Measurements from ENCODE around the gene ITPR2. TPM values are rescaled to one million over a fixed set of nuclear protein-coding genes. Genes with fewer than 3 reads are reported as not detected.

ITPR2 gene
- total and polyA plus RNA-seq, 2 of the 8 experiments (the other 6 are each of a cell fraction or from before 2014, with no cell fraction given): 4.1 to 48.3 TPM

DNA sequence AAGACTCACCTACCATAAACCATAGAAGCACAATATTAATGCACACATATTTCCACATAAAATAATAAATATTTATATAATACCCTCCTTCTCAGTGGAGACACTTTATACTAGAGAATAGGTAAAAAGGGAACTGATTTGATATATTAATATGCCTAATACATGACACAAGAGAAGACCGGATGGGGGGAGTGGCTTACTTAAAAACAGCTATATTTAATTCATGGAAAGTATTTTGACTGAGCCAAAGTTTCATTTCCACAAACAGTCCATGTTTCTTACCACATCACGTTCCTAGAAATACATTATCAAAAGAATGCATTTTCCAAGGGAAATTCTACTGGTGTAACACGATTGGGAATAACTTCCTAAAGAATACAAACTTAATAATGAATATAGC lies 63.4 kb downstream of the ITPR2 start:
- no peak overlapping the region for H3K9ac ChIP-seq (replicated peaks in 1 of 4; ENCODE audit: extremely low read depth in 1 of 4, low read depth in 3 of 4, low read length in 3 of 4)
- no peaks in the 10 kb centered on the region for H3K4me1 ChIP-seq (replicated peaks in 1 of 4; ENCODE audit: control insufficient read depth in 3 of 4, insufficient read depth in 4 of 4, low read length in 3 of 4)
- H2BK12ac ChIP-seq (ENCODE audit: low read depth, low read length): no peak overlapping the region
- no peak overlapping the region for H3K27ac ChIP-seq (ENCODE audit: low read depth, low read length)
- H3K9me3 ChIP-seq (ENCODE audit: insufficient read depth in 2 of 2, low read depth in 1 of 2, low read length in 1 of 2): no peaks in the 10 kb centered on the region
- H2BK15ac ChIP-seq (ENCODE audit: low read length): no peak overlapping the region
- no peak overlapping the region for H3K4me2 ChIP-seq (ENCODE audit: insufficient read depth in 1 of 2, low read depth in 2 of 2, low read length in 2 of 2)
- CTCF ChIA-PET (ENCODE audit: partially characterized antibody): no interaction called here
- H3K4ac ChIP-seq (replicated peaks; ENCODE audit: insufficient read length, low read depth, low read length): no peak overlapping the region
- H2AK5ac ChIP-seq (ENCODE audit: low read depth, low read length): no peak overlapping the region
- no peak overlapping the region for H3K18ac ChIP-seq (ENCODE audit: extremely low read depth, low read length)
- H2BK20ac ChIP-seq (ENCODE audit: low read length): no peak overlapping the region
- FAIRE-seq (no peak), DNase-seq (ENCODE audit: low read depth in 1 of 2, low spot score in 2 of 2) (no peak)
- H3K56ac ChIP-seq (replicated peaks; ENCODE audit: insufficient read length, low read depth, low read length): no peak overlapping the region
- H3K36me3 ChIP-seq (ENCODE audit: control insufficient read depth in 2 of 4, insufficient read depth in 4 of 4, low read length in 3 of 4): no peaks in the 10 kb centered on the region
- POLR2A ChIA-PET (ENCODE audit: partially characterized antibody): no interaction called here
- WGBS, 2 experiments (ENCODE audit: extremely low coverage in 1 of 2, insufficient coverage in 1 of 2, insufficient read length in 1 of 2, insufficient replicate concordance in 2 of 2, low coverage in 1 of 2, low lambda C conversion rate in 2 of 2, missing lambda C conversion rate in 1 of 2): 64% methylated on average over 3 of the region's 3 CpGs; no CpG with 5 or more reads in 1 of the 2 experiments
- H2BK5ac ChIP-seq (ENCODE audit: low read depth, low read length): no peak overlapping the region
- H4K20me1 ChIP-seq (replicated peaks in 1 of 2; ENCODE audit: control insufficient read depth in 1 of 2, insufficient read depth in 2 of 2, low read length in 2 of 2): no peaks in the 10 kb centered on the region
- no peaks in the 10 kb centered on the region for H3K79me1 ChIP-seq (ENCODE audit: low read depth, low read length)
- H4K8ac ChIP-seq (ENCODE audit: extremely low read depth, insufficient read depth, low read length): no peak overlapping the region
- H3K23ac ChIP-seq (ENCODE audit: insufficient read length): no peak overlapping the region
- no peak overlapping the region for H4K91ac ChIP-seq (replicated peaks; ENCODE audit: insufficient read length, low read length)
- H3K27me3 ChIP-seq (replicated peaks in 1 of 4; ENCODE audit: control insufficient read depth in 3 of 4, extremely low read depth in 1 of 4, insufficient read depth in 3 of 4, low read length in 3 of 4): no peaks in the 10 kb centered on the region; a peak in 1 of 7 replicates
- H3K79me2 ChIP-seq (ENCODE audit: control insufficient read depth in 1 of 2, insufficient read depth in 2 of 2, low read length in 2 of 2): no peaks in the 10 kb centered on the region; a peak in 1 of 4 replicates
- H4K5ac ChIP-seq (ENCODE audit: insufficient read length, low read depth, low read length): no peak overlapping the region
- no peak overlapping the region for H2AFZ ChIP-seq (ENCODE audit: low read length)
- H2BK120ac ChIP-seq (replicated peaks; ENCODE audit: low read depth, low read length): no peak overlapping the region
- H3K4me3 ChIP-seq (ENCODE audit: extremely low read depth in 1 of 4, insufficient read depth in 2 of 4, low read depth in 3 of 4, low read length in 4 of 4): no peak overlapping the region
- H3K14ac ChIP-seq (ENCODE audit: insufficient read length): no peak overlapping the region
- no peaks in the 10 kb centered on the region; the same call in 1 of the 2 replicates for H3K23me2 ChIP-seq (ENCODE audit: low read depth, low read length)
- TF ChIP-seq, protein P1, sequence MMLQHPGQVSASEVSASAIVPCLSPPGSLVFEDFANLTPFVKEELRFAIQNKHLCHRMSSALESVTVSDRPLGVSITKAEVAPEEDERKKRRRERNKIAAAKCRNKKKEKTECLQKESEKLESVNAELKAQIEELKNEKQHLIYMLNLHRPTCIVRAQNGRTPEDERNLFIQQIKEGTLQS (IDR thresholded peaks at IDR 0.05; ENCODE audit: insufficient read depth, low read depth, low read length): no peak
- TF ChIP-seq PHF8 (conservative IDR thresholded peaks at IDR 0.05; ENCODE audit: low read depth, low read length) (no peak), HDAC2 (IDR thresholded peaks at IDR 0.05; ENCODE audit: borderline replicate concordance in 1 of 2, low read depth in 2 of 2, low read length in 2 of 2) (no peak), SIX5 (IDR thresholded peaks at IDR 0.05; ENCODE audit: low read depth, low read length) (no peak), HDAC6 (IDR thresholded peaks at IDR 0.05; ENCODE audit: low read depth, low read length) (no peak), SP2 (IDR thresholded peaks at IDR 0.05; ENCODE audit: low read length) (no peak), NRF1 (IDR thresholded peaks at IDR 0.05; ENCODE audit: low read depth, low read length) (no peak), BRCA1 (IDR thresholded peaks at IDR 0.05; ENCODE audit: low read depth, low read length) (no peak), SP1 (IDR thresholded peaks at IDR 0.05; ENCODE audit: low read depth, low read length) (no peak), KDM4A (IDR thresholded peaks at IDR 0.05; ENCODE audit: low read depth, low read length, severe bottlenecking) (no peak)
- TF ChIP-seq, protein P2, sequence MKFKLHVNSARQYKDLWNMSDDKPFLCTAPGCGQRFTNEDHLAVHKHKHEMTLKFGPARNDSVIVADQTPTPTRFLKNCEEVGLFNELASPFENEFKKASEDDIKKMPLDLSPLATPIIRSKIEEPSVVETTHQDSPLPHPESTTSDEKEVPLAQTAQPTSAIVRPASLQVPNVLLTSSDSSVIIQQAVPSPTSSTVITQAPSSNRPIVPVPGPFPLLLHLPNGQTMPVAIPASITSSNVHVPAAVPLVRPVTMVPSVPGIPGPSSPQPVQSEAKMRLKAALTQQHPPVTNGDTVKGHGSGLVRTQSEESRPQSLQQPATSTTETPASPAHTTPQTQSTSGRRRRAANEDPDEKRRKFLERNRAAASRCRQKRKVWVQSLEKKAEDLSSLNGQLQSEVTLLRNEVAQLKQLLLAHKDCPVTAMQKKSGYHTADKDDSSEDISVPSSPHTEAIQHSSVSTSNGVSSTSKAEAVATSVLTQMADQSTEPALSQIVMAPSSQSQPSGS (IDR thresholded peaks at IDR 0.05; ENCODE audit: low read length): no peak
- TF ChIP-seq, protein P3, sequence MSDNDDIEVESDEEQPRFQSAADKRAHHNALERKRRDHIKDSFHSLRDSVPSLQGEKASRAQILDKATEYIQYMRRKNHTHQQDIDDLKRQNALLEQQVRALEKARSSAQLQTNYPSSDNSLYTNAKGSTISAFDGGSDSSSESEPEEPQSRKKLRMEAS (IDR thresholded peaks at IDR 0.05): no peak
